IMR-90 (cell line): Measurements from ENCODE around the gene SUSD6. TPM values are rescaled to one million over a fixed set of nuclear protein-coding genes. Genes with fewer than 3 reads are reported as not detected.

Experiments used
- ATAC-seq: fragments of 200-7000 bp; cut with Tn5 transposase; 2 replicates; pipeline ENCODE4 v1.9.1; 2020; ENCODE audit warnings: low read depth, mild to moderate bottlenecking, moderate library complexity
- BruUV-seq: library from RNA; stranded (reverse); fragments of 400-500 nt; replicated peaks from 2 replicates; lab custom pipeline; 2021; lab: Mats Ljungman, UMichigan
- CTCF ChIA-PET: fragments of 300-600 bp; formaldehyde crosslinking; extraction: SDS; loops from one replicate; lab custom pipeline; 2021; ENCODE audit warnings: antibody characterized with exemption; lab: Yijun Ruan, JAX
- POLR2A ChIA-PET: fragments of 300-600 bp; sonication (Branson Sonifier 250); formaldehyde crosslinking; loops from one replicate; lab custom pipeline; 2022; ENCODE audit warnings: antibody characterized with exemption; ENCODE audit not compliant: unreplicated experiment; lab: Charles Lee
- DNase-seq: peaks from one replicate; pipeline ENCODE4 v3.0.0; 2013
- H2AFZ ChIP-seq: replicated peaks from 2 replicates; pipeline ENCODE3; 2013; ENCODE audit warnings: low read length, mild to moderate bottlenecking; ENCODE audit not compliant: poor library complexity
- H2AK5ac ChIP-seq: 2 replicates; pipeline ENCODE4 v1.6.1; 2013; ENCODE audit warnings: low read depth, low read length, inconsistent platforms
- H2AK9ac ChIP-seq: replicated peaks from 2 replicates; pipeline ENCODE3; 2013; ENCODE audit warnings: mild to moderate bottlenecking, low read depth, low read length, moderate library complexity; ENCODE audit not compliant: poor library complexity
- H2BK120ac ChIP-seq: 2 replicates; pipeline ENCODE4 v1.6.1; 2013; ENCODE audit warnings: low read depth, low read length, inconsistent platforms
- H2BK15ac ChIP-seq: 3 replicates; pipeline ENCODE4 v1.6.1; 2013; ENCODE audit warnings: low read depth, low read length, inconsistent platforms
- H2BK20ac ChIP-seq: 2 replicates; pipeline ENCODE4 v1.6.1; 2013; ENCODE audit warnings: low read depth, mild to moderate bottlenecking, inconsistent platforms, low read length, moderate library complexity
- H2BK5ac ChIP-seq: 2 replicates; pipeline ENCODE4 v1.6.1; 2013; ENCODE audit warnings: mild to moderate bottlenecking, low read depth, low read length, inconsistent platforms; ENCODE audit not compliant: poor library complexity, severe bottlenecking
- H3K14ac ChIP-seq: replicated peaks from 2 replicates; pipeline ENCODE4 v1.6.1; 2013; ENCODE audit warnings: low read depth, low read length, inconsistent platforms
- H3K18ac ChIP-seq: 2 replicates; pipeline ENCODE4 v1.6.1; 2013; ENCODE audit warnings: low read depth, low read length, control low read depth
- H3K23ac ChIP-seq: 2 replicates; pipeline ENCODE4 v1.6.1; 2013; ENCODE audit warnings: low read depth, low read length, inconsistent platforms
- H3K27ac ChIP-seq: 2 replicates; pipeline ENCODE4 v1.5.1; 2013; ENCODE audit warnings: mild to moderate bottlenecking, control low read depth, low read length; ENCODE audit not compliant: insufficient read depth
- H3K27me3 ChIP-seq: 2 replicates; pipeline ENCODE4 v1.6.1; 2013; ENCODE audit warnings: low read length; ENCODE audit not compliant: control insufficient read depth, insufficient read depth
- H3K36me3 ChIP-seq: 2 replicates; pipeline ENCODE4 v1.6.1; 2013; ENCODE audit warnings: low read length, mixed read lengths; ENCODE audit not compliant: control insufficient read depth, insufficient read depth
- H3K4ac ChIP-seq: 2 replicates; pipeline ENCODE4 v1.6.1; 2013; ENCODE audit warnings: low read depth, low read length, inconsistent platforms
- H3K4me1 ChIP-seq: 2 replicates; pipeline ENCODE4 v1.6.1; 2013; ENCODE audit warnings: low read length, mixed read lengths; ENCODE audit not compliant: control insufficient read depth, insufficient read depth
- H3K4me2 ChIP-seq: 2 replicates; pipeline ENCODE4 v1.6.1; 2013; ENCODE audit warnings: low read depth, mild to moderate bottlenecking, control low read depth, low read length, moderate library complexity
- H3K4me3 ChIP-seq: 2 replicates; pipeline ENCODE4 v1.5.1; 2013; ENCODE audit warnings: low read depth, mild to moderate bottlenecking, control low read depth, low read length, moderate library complexity; ENCODE audit not compliant: insufficient read depth
- H3K56ac ChIP-seq: 2 replicates; pipeline ENCODE4 v1.6.1; 2013; ENCODE audit warnings: low read length, inconsistent platforms; ENCODE audit not compliant: insufficient read depth; ENCODE audit errors: extremely low read depth
- H3K79me1 ChIP-seq, 2 experiments: 2 replicates each; pipeline ENCODE4 v1.6.1; 2013; ENCODE audit warnings: low read length in 2 of 2, inconsistent platforms in 1 of 2, low read depth in 1 of 2
- H3K9ac ChIP-seq: 2 replicates; pipeline ENCODE4 v1.6.1; 2013; ENCODE audit warnings: low read depth, low read length, control low read depth
- H3K9me1 ChIP-seq: 2 replicates; pipeline ENCODE4 v1.6.1; 2013; ENCODE audit warnings: low read length, inconsistent platforms; ENCODE audit not compliant: insufficient read depth
- H3K9me3 ChIP-seq: 2 replicates; pipeline ENCODE4 v1.6.1; 2013; ENCODE audit warnings: low read length; ENCODE audit not compliant: control insufficient read depth, insufficient read depth
- H4K20me1 ChIP-seq: 2 replicates; pipeline ENCODE4 v1.6.1; 2013; ENCODE audit warnings: low read length, inconsistent platforms; ENCODE audit not compliant: insufficient read depth
- H4K5ac ChIP-seq: 2 replicates; pipeline ENCODE4 v1.6.1; 2013; ENCODE audit warnings: mild to moderate bottlenecking, low read depth, low read length, control low read depth
- H4K8ac ChIP-seq, 2 experiments: 2 replicates each; pipeline ENCODE4 v1.6.1; 2013; ENCODE audit warnings: low read depth in 2 of 2, low read length in 2 of 2, control low read depth in 1 of 2, inconsistent platforms in 1 of 2
- H4K91ac ChIP-seq: 2 replicates; pipeline ENCODE4 v1.6.1; 2013; ENCODE audit warnings: low read depth, low read length, inconsistent platforms; ENCODE audit not compliant: insufficient read depth
- BHLHE40 ChIP-seq: fragments of 150-350 bp; IDR thresholded peaks from 2 replicates; pipeline ENCODE4 v1.6.1; 2016; ENCODE audit warnings: mild to moderate bottlenecking, low read depth, low read length
- CEBPB ChIP-seq: IDR thresholded peaks from 2 replicates; pipeline ENCODE4 v1.6.1; 2012; ENCODE audit warnings: low read depth, low read length, improper control_type of control experiment
- CHD1 ChIP-seq: IDR thresholded peaks from 2 replicates; pipeline ENCODE4 v1.6.1; 2012; ENCODE audit warnings: low read depth, low read length, improper control_type of control experiment
- CTCF ChIP-seq: conservative IDR thresholded peaks from 2 replicates; pipeline ENCODE4 v1.5.1; 2012; ENCODE audit warnings: mild to moderate bottlenecking, low read depth, low read length, improper control_type of control experiment
- FOS ChIP-seq: fragments of 150-350 bp; IDR thresholded peaks from 2 replicates; pipeline ENCODE4 v1.6.1; 2016; ENCODE audit warnings: low read depth, low read length
- MAFK ChIP-seq: IDR thresholded peaks from 2 replicates; pipeline ENCODE4 v1.6.1; 2012; ENCODE audit warnings: low read depth, low read length, improper control_type of control experiment
- NFE2L2 ChIP-seq: fragments of 150-350 bp; IDR thresholded peaks from 2 replicates; pipeline ENCODE4 v1.6.1; 2016; ENCODE audit warnings: low read depth, mild to moderate bottlenecking, low read length
- POLR2A ChIP-seq: IDR thresholded peaks from 2 replicates; pipeline ENCODE4 v1.6.1; 2012; ENCODE audit warnings: mild to moderate bottlenecking, low read depth, low read length
- RAD21 ChIP-seq: IDR thresholded peaks from 2 replicates; pipeline ENCODE4 v1.6.1; 2012; ENCODE audit warnings: low read length, improper control_type of control experiment
- RCOR1 ChIP-seq: IDR thresholded peaks from 2 replicates; pipeline ENCODE4 v1.6.1; 2012; ENCODE audit warnings: mild to moderate bottlenecking, low read length, improper control_type of control experiment; ENCODE audit not compliant: insufficient replicate concordance
- RFX5 ChIP-seq: IDR thresholded peaks from 2 replicates; pipeline ENCODE4 v1.8.0; 2012; ENCODE audit warnings: low read depth, mild to moderate bottlenecking, low read length, moderate library complexity
- SMC3 ChIP-seq: fragments of 150-350 bp; IDR thresholded peaks from 2 replicates; pipeline ENCODE4 v1.6.1; 2016; ENCODE audit warnings: low read depth, mild to moderate bottlenecking, antibody characterized with exemption, low read length, moderate library complexity
- WGBS, 2 experiments: methylation state at CpG; one replicate each; pipeline versions ENCODE4 v1.1.5 to v1.1.7; 2013; ENCODE audit warnings: missing lambda C conversion rate in 2 of 2; ENCODE audit not compliant: insufficient read length in 1 of 2; ENCODE audit errors: extremely low coverage in 2 of 2; 5-methylcytosine and 5-hydroxymethylcytosine counted together
- dilution Hi-C: fragments of 300-500 bp; cut with HindIII; formaldehyde crosslinking; loops from one replicate; pipeline ENCODE4 v1.14.3; 2018; ENCODE audit warnings: low sequenced_read_pairs; ENCODE audit not compliant: unreplicated experiment
- in situ Hi-C: fragments of 300-500 bp; cut with MboI; formaldehyde crosslinking; loops from 3 replicates; pipeline ENCODE4 v1.14.3; 2019; ENCODE audit warnings: low sequenced_read_pairs, inconsistent platforms, mixed read lengths
- intact Hi-C: fragments of 100-400 bp; cut with micrococcal nuclease; formaldehyde crosslinking; loops from 2 replicates; pipeline ENCODE4 v1.10.0; 2022
- polyA plus RNA-seq, 3 experiments: library from polyadenylated mRNA; depleted of rRNA; stranded (reverse); fragments of >200 nt; gene quantifications; 2 replicates each; pipeline ENCODE4 v1.2.3, GENCODE V29; 2012; ENCODE audit warnings: low replicate concordance in 1 of 3
- total RNA-seq: library from RNA; depleted of rRNA; stranded (reverse); fragments of >200 nt; gene quantifications from 2 replicates; pipeline ENCODE4 v1.2.3, GENCODE V29; 2012
- TF ChIP-seq, protein P1 (sequence below): fragments of 150-350 bp; IDR thresholded peaks from 2 replicates; pipeline ENCODE4 v1.6.1; 2017; ENCODE audit warnings: mild to moderate bottlenecking, antibody characterized with exemption, low read length, low read depth
- TF ChIP-seq, protein P2 (sequence below): fragments of 150-350 bp; IDR thresholded peaks from 2 replicates; pipeline ENCODE4 v1.6.1; 2016; ENCODE audit warnings: low read depth, mild to moderate bottlenecking, low read length, moderate library complexity, borderline replicate concordance

Gene SUSD6
- total and polyA plus RNA-seq, 2 of the 4 experiments (the other 2 are of a cell fraction), result 2.3 to 10.1 TPM

DNA sequence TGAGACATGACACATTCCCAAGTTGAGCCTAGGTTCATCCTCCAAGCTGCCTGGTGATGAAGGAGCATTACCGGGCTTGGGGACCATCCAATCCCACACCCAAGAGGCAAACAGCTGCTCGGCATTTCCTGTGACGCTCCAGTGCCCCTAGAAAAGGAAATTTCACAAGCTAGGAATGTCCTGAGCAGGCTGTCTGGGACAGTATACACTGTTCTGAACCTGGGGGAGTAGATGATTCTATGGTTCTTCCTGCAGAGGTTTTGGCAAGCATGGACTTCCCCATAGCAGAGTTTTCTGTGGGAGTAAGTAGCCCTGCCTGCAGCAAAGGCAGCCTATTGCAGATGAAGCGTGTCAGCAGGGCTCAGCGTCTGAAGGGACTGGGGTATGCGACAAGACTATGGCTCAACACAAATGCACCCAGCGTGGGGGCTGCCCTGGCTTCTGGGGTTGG is 108.1 kb downstream of the SUSD6 start:
- H3K4me3 ChIP-seq, result no peak overlapping the region
- peak overlapping the region; percentile 84 for H2BK120ac ChIP-seq
- H3K9ac ChIP-seq, result peak overlapping the region; percentile 8; the same call in 1 of the 2 replicates
- peak overlapping the region; percentile 89 for H4K91ac ChIP-seq
- H3K56ac ChIP-seq, result 0 out of 2 replicates have a peak overlapping the region, but pooled peaks have one; percentile 16
- peak overlapping the region; percentile 52 for H3K4me2 ChIP-seq
- in situ Hi-C loops (loop anchor here (5.0 kb wide), 1 partner anchor 112 kb away; no protein-coding TSS in a partner anchor), intact Hi-C loops (loop anchor here (2.0 kb wide), 1 partner anchor 107 kb away; no protein-coding TSS in a partner anchor), dilution Hi-C loops (no loop called here)
- H3K4ac ChIP-seq, result peak overlapping the region; percentile 88
- H3K27ac ChIP-seq, result peak overlapping the region; percentile 72
- H4K8ac ChIP-seq, result peak overlapping the region; percentile 5 to 69; a peak in 3 of 4 replicates
- H3K23ac ChIP-seq, result peak overlapping the region; percentile 13; the same call in 1 of the 2 replicates
- peak overlapping the region; percentile 80 for H2AFZ ChIP-seq
- no peaks in the 10 kb centered on the region for H3K9me3 ChIP-seq
- H2AK9ac ChIP-seq, result no peak overlapping the region
- peak overlapping the region; percentile 23; the same call in 1 of the 2 replicates for H4K5ac ChIP-seq
- peak overlapping the region; percentile 30 for H3K18ac ChIP-seq
- POLR2A ChIA-PET, result interaction anchor here (0.5 to 0.9 kb wide), 2 partner anchors 107 to 112 kb away, joined by 3 to 6 read pairs; no protein-coding TSS in a partner anchor
- CTCF ChIA-PET, result interaction anchor here (1.0 to 1.9 kb wide), 3 partner anchors 106 to 135 kb away, joined by 3 to 8 read pairs (median 3); no protein-coding TSS in a partner anchor
- no peaks in the 10 kb centered on the region for H3K27me3 ChIP-seq
- peak overlapping the region; percentile 79 for H2BK20ac ChIP-seq
- peak overlapping the region; percentile 47; the same call in 1 of the 2 replicates for H3K14ac ChIP-seq
- peaks cover 27% of the 10 kb centered on the region for H3K9me1 ChIP-seq
- BruUV-seq, result no TSS peak
- peak overlapping the region; percentile 57; the same call in 1 of the 2 replicates for H2AK5ac ChIP-seq
- 10% methylated on average over 2 of the region's 7 CpGs; no CpG with 5 or more reads in 1 of the 2 experiments for WGBS, 2 experiments
- 0 out of 2 replicates have a peak, but pooled peaks cover 6% of the 10 kb centered on the region for H4K20me1 ChIP-seq
- peak overlapping the region; percentile 59 for H2BK5ac ChIP-seq
- peaks cover 0 to 5% of the 10 kb centered on the region in 2 experiments; a peak in 1 of 4 replicates for H3K79me1 ChIP-seq
- no peaks in the 10 kb centered on the region for H3K36me3 ChIP-seq
- DNase-seq, result peak; percentile 98
- H3K4me1 ChIP-seq, result peaks cover 22% of the 10 kb centered on the region
- ATAC-seq, result peak; percentile 85
- peak overlapping the region; percentile 74; the same call in 2 of the 3 replicates for H2BK15ac ChIP-seq
- TF ChIP-seq FOS, result 0 out of 2 replicates have a peak, but pooled peaks have one; percentile 24
- no peak; the same call in 1 of the 2 replicates for TF ChIP-seq CHD1
- no peak for TF ChIP-seq CTCF
- TF ChIP-seq BHLHE40, result peak; percentile 35; the same call in 1 of the 2 replicates
- TF ChIP-seq POLR2A, result no peak; the same call in 1 of the 2 replicates
- 0 out of 2 replicates have a peak, but pooled peaks have one; percentile 31 for TF ChIP-seq NFE2L2
- peak; percentile 80 for TF ChIP-seq CEBPB
- TF ChIP-seq SMC3, result no peak
- peak; percentile 9 for TF ChIP-seq RAD21
- TF ChIP-seq RCOR1, result peak; percentile 44
- TF ChIP-seq RFX5, result no peak
- TF ChIP-seq, protein P1, sequence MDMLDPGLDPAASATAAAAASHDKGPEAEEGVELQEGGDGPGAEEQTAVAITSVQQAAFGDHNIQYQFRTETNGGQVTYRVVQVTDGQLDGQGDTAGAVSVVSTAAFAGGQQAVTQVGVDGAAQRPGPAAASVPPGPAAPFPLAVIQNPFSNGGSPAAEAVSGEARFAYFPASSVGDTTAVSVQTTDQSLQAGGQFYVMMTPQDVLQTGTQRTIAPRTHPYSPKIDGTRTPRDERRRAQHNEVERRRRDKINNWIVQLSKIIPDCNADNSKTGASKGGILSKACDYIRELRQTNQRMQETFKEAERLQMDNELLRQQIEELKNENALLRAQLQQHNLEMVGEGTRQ, result no peak; the same call in 1 of the 2 replicates
- TF ChIP-seq, protein P2, sequence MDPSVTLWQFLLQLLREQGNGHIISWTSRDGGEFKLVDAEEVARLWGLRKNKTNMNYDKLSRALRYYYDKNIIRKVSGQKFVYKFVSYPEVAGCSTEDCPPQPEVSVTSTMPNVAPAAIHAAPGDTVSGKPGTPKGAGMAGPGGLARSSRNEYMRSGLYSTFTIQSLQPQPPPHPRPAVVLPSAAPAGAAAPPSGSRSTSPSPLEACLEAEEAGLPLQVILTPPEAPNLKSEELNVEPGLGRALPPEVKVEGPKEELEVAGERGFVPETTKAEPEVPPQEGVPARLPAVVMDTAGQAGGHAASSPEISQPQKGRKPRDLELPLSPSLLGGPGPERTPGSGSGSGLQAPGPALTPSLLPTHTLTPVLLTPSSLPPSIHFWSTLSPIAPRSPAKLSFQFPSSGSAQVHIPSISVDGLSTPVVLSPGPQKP, result no peak
- TF ChIP-seq MAFK, result peak; percentile 43; the same call in 1 of the 2 replicates
